Dermis lymphatic vessel endothelial cell (primary cell): ENCODE data around the gene WDR36. TPM values are rescaled to one million over a fixed set of nuclear protein-coding genes. Genes with fewer than 3 reads are reported as not detected.

Source experiments
- total RNA-seq: library from RNA; depleted of rRNA; stranded (reverse); fragments of >200 nt; gene quantifications from 2 replicates; pipeline ENCODE4 v1.2.1, GENCODE V29; 2014

The WDR36 gene
- total RNA-seq = 49.2 and 56.2 TPM in 2 replicates

GRCh38 chr5:111092062-111092853, at the start of gene WDR36:
WDR36 (plus strand) TSS chr5:111092348; CDS start chr5:111092457, 109 bp downstream.

GRCh38 chr5:111071413-111071812, 20.7 kb upstream of the WDR36 start, which contains the start of gene TSLP:
TSLP (plus strand) TSS chr5:111071713; CDS start chr5:111071891, 178 bp downstream.

Other genes with a start within 250 kb of the WDR36 start
- gene TSLP, start 20.6 kb upstream of the WDR36 start, total RNA-seq = 0.11 and 0.26 TPM in 2 replicates
- gene CAMK4, start 132.0 kb downstream of the WDR36 start, total RNA-seq = 0.33 and 0.69 TPM in 2 replicates